SK-N-SH (cell line): ENCODE results near the gene C20orf144. TPM values are rescaled to one million over a fixed set of nuclear protein-coding genes. Genes with fewer than 3 reads are reported as not detected.

Experiments
- CTCF ChIA-PET: fragments of 300-600, 350-600 bp; formaldehyde crosslinking; extraction: SDS; loops from one replicate; lab custom pipeline; 2021; lab: Yijun Ruan, JAX
- POLR2A ChIA-PET: fragments of 350-600 bp; sonication (Branson Sonifier 250); formaldehyde crosslinking; extraction: SDS; loops from one replicate; lab custom pipeline; 2020; ENCODE audit warnings: antibody characterized with exemption, inconsistent platforms; lab: Yijun Ruan, JAX
- DNase-seq: peaks from one replicate; pipeline ENCODE4 v3.0.0; 2012
- H2AFZ ChIP-seq: fragments of 200-600 bp; sonication (generic); 2 replicates; pipeline ENCODE4 v1.8.1; 2016; ENCODE audit warnings: antibody characterized with exemption, mild to moderate bottlenecking, low read depth
- H3F3A ChIP-seq: fragments of 200-600 bp; sonication (generic); replicated peaks from 2 replicates; pipeline ENCODE3; 2016; ENCODE audit warnings: antibody characterized with exemption, mild to moderate bottlenecking; ENCODE audit not compliant: insufficient read depth
- H3K27ac ChIP-seq, 2 experiments: fragments of 200-500 bp in 1 of 2; fragments of 200-600 bp in 1 of 2; sonication (Bioruptor generic) in 1 of 2; sonication (generic), shearing (Covaris generic) in 1 of 2; 2 replicates each; pipeline versions ENCODE4 v1.5.1 to v1.6.1; 2014 to 2016; ENCODE audit warnings: low read depth in 2 of 2, inconsistent platforms in 1 of 2, low read length in 1 of 2, mild to moderate bottlenecking in 1 of 2, mixed read lengths in 1 of 2
- H3K27me3 ChIP-seq: fragments of 200-600 bp; sonication (generic), shearing (Covaris generic); 2 replicates; pipeline ENCODE4 v1.6.1; 2016; ENCODE audit warnings: mixed run types; ENCODE audit not compliant: insufficient read depth
- H3K36me3 ChIP-seq, 2 experiments: fragments of 200-500 bp in 1 of 2; fragments of 200-600 bp in 1 of 2; sonication (Bioruptor generic) in 1 of 2; sonication (generic) in 1 of 2; replicated peaks in 1 of 2; 2 replicates each; pipeline versions ENCODE3 to v1.5.1; 2014 to 2016; ENCODE audit warnings: low read length in 1 of 2, mild to moderate bottlenecking in 1 of 2; ENCODE audit not compliant: insufficient read depth in 2 of 2, control insufficient read depth in 1 of 2
- H3K4me1 ChIP-seq, 2 experiments: fragments of 200-500 bp in 1 of 2; fragments of 200-600 bp in 1 of 2; sonication (Bioruptor generic) in 1 of 2; sonication (generic), shearing (Covaris generic) in 1 of 2; 2 replicates each; pipeline versions ENCODE4 v1.5.1 to v1.6.1; 2014 to 2016; ENCODE audit warnings: low read depth in 1 of 2, low read length in 1 of 2, mixed run types in 1 of 2; ENCODE audit not compliant: insufficient read depth in 2 of 2, control insufficient read depth in 1 of 2
- H3K4me2 ChIP-seq: fragments of 200-600 bp; sonication (generic), shearing (Covaris generic); 2 replicates; pipeline ENCODE4 v1.6.1; 2017; ENCODE audit warnings: mixed run types
- H3K4me3 ChIP-seq, 2 experiments: fragments of 200-500 bp in 1 of 2; fragments of 200-600 bp in 1 of 2; sonication (Bioruptor generic) in 1 of 2; sonication (generic), shearing (Covaris generic) in 1 of 2; 2 replicates each; pipeline versions ENCODE4 v1.5.1 to v1.8.1; 2014 to 2016; ENCODE audit warnings: low read depth in 2 of 2, inconsistent platforms in 1 of 2, low read length in 1 of 2, mild to moderate bottlenecking in 1 of 2, mixed read lengths in 1 of 2, moderate library complexity in 1 of 2
- H3K79me2 ChIP-seq: fragments of 200-600 bp; sonication (generic); 2 replicates; pipeline ENCODE4 v1.8.1; 2017; ENCODE audit warnings: mild to moderate bottlenecking; ENCODE audit not compliant: insufficient read depth
- H3K9ac ChIP-seq: fragments of 200-600 bp; sonication (generic); 2 replicates; pipeline ENCODE4 v1.6.1; 2017; ENCODE audit warnings: mixed run types
- H3K9me2 ChIP-seq: fragments of 200-600 bp; sonication (generic); 2 replicates; pipeline ENCODE4 v1.6.1; 2017; ENCODE audit warnings: mixed run types
- H3K9me3 ChIP-seq: fragments of 200-600 bp; sonication (generic); 2 replicates; pipeline ENCODE4 v1.6.1; 2017; ENCODE audit warnings: mixed run types, mild to moderate bottlenecking, moderate library complexity
- H4K20me1 ChIP-seq: fragments of 200-600 bp; sonication (generic); 2 replicates; pipeline ENCODE4 v1.6.1; 2017; ENCODE audit warnings: mild to moderate bottlenecking, mixed run types; ENCODE audit not compliant: insufficient read depth
- ELF1 ChIP-seq: IDR thresholded peaks from 2 replicates; pipeline ENCODE4 v1.4.0; 2012
- GATA2 ChIP-seq: sonication (generic); formaldehyde crosslinking; IDR thresholded peaks from 2 replicates; pipeline ENCODE4 v1.5.0; 2020; ENCODE audit warnings: mild to moderate bottlenecking, missing genetic modification reagents
- JUND ChIP-seq: IDR thresholded peaks from 2 replicates; pipeline ENCODE4 v1.4.0; 2012
- NFIC ChIP-seq: IDR thresholded peaks from 2 replicates; pipeline ENCODE4 v1.4.0; 2012; ENCODE audit warnings: borderline replicate concordance
- NRF1 ChIP-seq: IDR thresholded peaks from 2 replicates; pipeline ENCODE4 v1.6.1; 2012; ENCODE audit warnings: low read depth, mild to moderate bottlenecking, low read length
- PBX3 ChIP-seq: IDR thresholded peaks from 2 replicates; pipeline ENCODE4; 2012
- RXRA ChIP-seq: IDR thresholded peaks from 2 replicates; pipeline ENCODE4 v1.4.0; 2012; ENCODE audit warnings: low read depth, mild to moderate bottlenecking, borderline replicate concordance
- TAF1 ChIP-seq: IDR thresholded peaks from 2 replicates; pipeline ENCODE4 v1.6.1; 2012; ENCODE audit warnings: low read depth, mild to moderate bottlenecking, low read length, moderate library complexity, borderline replicate concordance
- WGBS: methylation state at CpG from one replicate; pipeline ENCODE4 v1.1.6; 2017; ENCODE audit warnings: low lambda C conversion rate; 5-methylcytosine and 5-hydroxymethylcytosine counted together
- polyA plus RNA-seq, 3 experiments: library from polyadenylated mRNA; depleted of rRNA; stranded (reverse); fragments of >200 nt; gene quantifications; 2 replicates each; pipeline ENCODE4 v1.2.3, GENCODE V29; 2012

The C20orf144 gene
- polyA plus RNA-seq, 1 of the 3 experiments (the other 2 are of a cell fraction) = 0.12 TPM

GRCh38 chr20:33676652-33677645 lies 14.8 kb downstream of the C20orf144 start:
- TF ChIP-seq PBX3 = no peak
- TF ChIP-seq, all 33 proteins: peak for 0
- CTCF ChIA-PET = interaction anchor here (1.2 to 2.1 kb wide), 2 partner anchors 10 to 55 kb away, joined by 5 read pairs; partner anchors contain the start of genes ACTL10 and ZNF341
- peaks cover 10% of the 10 kb centered on the region; the same call in 1 of the 2 replicates for H3K79me2 ChIP-seq
- no peaks in the 10 kb centered on the region for H3K27me3 ChIP-seq
- H3K9ac ChIP-seq = no peak overlapping the region
- no peak overlapping the region for H3K27ac ChIP-seq
- no peaks in the 10 kb centered on the region for H3K36me3 ChIP-seq
- peaks cover 8 to 27% of the 10 kb centered on the region in 2 experiments; a peak in 2 of 4 replicates for H3K4me1 ChIP-seq
- 96% methylated on average over 26 of the region's 31 CpGs for WGBS
- H3K4me3 ChIP-seq = no peak overlapping the region
- H3K4me2 ChIP-seq = no peak overlapping the region
- no peak overlapping the region for H2AFZ ChIP-seq
- POLR2A ChIA-PET = no interaction called here
- no peaks in the 10 kb centered on the region for H3K9me2 ChIP-seq
- DNase-seq = no peak
- H4K20me1 ChIP-seq = peaks cover 10% of the 10 kb centered on the region; the same call in 1 of the 2 replicates
- H3K9me3 ChIP-seq = no peaks in the 10 kb centered on the region
- H3F3A ChIP-seq = peaks cover 8% of the 10 kb centered on the region

DNA sequence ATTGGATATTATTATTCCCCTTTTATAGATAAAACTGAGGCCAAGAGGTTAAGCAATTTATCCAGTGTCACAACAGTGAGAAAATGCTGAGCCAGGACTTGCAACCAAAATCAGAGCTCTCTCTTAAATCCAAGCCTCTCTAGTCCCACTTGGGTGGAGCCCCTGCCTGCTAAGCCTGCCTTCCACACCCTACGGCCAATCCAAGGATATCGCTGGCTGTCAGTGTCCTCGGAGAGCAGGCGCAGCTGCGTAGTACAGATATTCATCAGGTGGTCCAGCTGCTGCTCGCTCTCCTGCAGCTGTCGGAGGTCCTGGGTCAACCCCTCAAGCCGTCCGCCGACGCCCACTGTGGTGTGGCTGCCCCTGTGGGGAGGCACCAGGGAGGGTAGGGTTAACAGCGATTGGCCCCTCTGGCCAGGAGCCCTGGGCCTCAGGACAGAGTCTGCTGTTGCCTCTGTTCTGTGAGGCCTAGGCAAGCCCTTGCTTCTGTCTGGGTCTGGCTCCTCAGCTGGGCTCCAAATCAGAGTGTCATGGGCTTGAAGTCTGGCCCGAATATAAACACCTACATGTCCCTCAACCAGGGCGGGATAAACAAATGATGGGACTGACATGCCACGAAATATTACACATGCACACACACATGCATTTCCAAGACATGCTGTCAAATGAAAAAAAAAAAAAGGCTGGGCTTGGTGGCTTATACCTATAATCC lies 16.0 kb downstream of the C20orf144 start:
- Histone ChIP-seq H3K9me2 (no peaks in the 10 kb centered on the region), H2AFZ (no peak overlapping the region), H3K4me2 (no peak overlapping the region), H3K79me2 (peaks cover 16% of the 10 kb centered on the region), H3K27me3 (no peaks in the 10 kb centered on the region), H4K20me1 (peaks cover 6% of the 10 kb centered on the region; the same call in 1 of the 2 replicates), H3K9me3 (no peaks in the 10 kb centered on the region), H3K4me1 (peaks cover 0 to 16% of the 10 kb centered on the region in 2 experiments; a peak in 1 of 4 replicates), H3K9ac (no peak overlapping the region), H3K36me3 (no peaks in the 10 kb centered on the region), H3K27ac (no peak overlapping the region; a peak in 1 of 4 replicates), H3F3A (peaks cover 8% of the 10 kb centered on the region), H3K4me3 (no peak overlapping the region)
- no peak for DNase-seq
- POLR2A ChIA-PET = no interaction called here
- TF ChIP-seq ELF1 = no peak
- no peak for TF ChIP-seq NFIC
- TF ChIP-seq TAF1 = no peak
- no peak for TF ChIP-seq NRF1
- TF ChIP-seq JUND = no peak
- no peak for TF ChIP-seq GATA2
- TF ChIP-seq PBX3 = no peak
- no peak for TF ChIP-seq RXRA
- WGBS = 89% methylated on average over 8 of the region's 15 CpGs
- CTCF ChIA-PET = interaction anchor here (0.7 to 0.9 kb wide), 2 partner anchors 10 to 1218 kb away, joined by 3 read pairs; no protein-coding TSS in a partner anchor
